ENCODE data around the gene DRD2.

- TF ChIP-seq ZNF274 (IDR thresholded peaks at IDR 0.05; ENCODE audit: low read depth, low read length) (no peak), YY1 (IDR thresholded peaks at IDR 0.05; ENCODE audit: insufficient read depth, insufficient read length) (no peak), SUZ12 (IDR thresholded peaks at IDR 0.05; ENCODE audit: extremely low read depth, insufficient read depth, insufficient read length) (no peak)
These were observed 63.7 kb downstream of the DRD2 start for GRCh38 chr11:113411536-113411935.
